HG03442 (cell line): Measurements from ENCODE around the gene SLC26A8.
"Not testable (repeated sequence)": the region's sequence is repeated elsewhere in the genome, so short reads cannot be mapped to it uniquely, and the experiment has no call there.

Source experiments
- ATAC-seq: cut with Tn5 transposase; IDR thresholded peaks from one replicate; pipeline ENCODE4 v1.9.1; 2021; ENCODE audit warnings: mild to moderate bottlenecking, moderate library complexity; ENCODE audit not compliant: unreplicated experiment

The SLC26A8 gene

DNA sequence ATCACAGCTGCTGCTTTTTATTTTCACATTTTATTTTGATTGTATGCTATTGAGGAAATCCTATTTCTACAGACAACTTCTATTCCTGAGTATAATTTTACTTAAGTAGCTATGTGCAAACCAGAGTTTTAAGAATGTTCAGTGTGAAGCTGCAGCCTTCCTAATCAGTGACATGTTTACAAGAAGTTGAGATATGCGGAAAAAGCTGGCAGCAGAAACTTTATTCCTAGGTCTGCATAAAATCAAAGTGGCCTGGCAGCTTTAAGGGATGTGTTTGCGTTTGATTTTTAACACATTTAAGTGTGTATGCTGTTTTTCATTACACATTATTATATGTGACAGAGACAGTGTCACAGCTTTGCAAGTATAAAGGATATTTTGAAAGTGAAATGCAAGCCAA lies 29.4 kb upstream of the SLC26A8 start:
- ATAC-seq = no peak

DNA sequence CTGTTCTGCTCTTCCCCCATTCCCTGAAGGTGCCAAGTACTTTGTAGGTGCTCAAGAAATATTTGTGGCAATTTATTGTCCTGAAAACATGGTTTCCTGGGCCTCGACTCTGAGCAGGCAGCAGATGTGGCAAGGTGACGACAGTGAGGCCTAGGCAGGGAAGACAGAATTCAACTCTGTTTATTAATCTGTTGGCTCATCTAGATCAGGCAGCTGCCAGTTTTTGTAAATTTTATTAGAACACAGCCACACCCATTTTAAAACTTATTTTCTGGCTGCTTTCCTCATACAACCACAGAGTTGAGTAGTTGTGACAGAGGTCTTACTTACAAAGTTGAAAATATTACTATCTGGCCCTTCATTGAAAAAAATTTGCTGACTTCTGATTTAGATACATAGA lies 27.7 kb upstream of the SLC26A8 start:
- no peak for ATAC-seq

DNA sequence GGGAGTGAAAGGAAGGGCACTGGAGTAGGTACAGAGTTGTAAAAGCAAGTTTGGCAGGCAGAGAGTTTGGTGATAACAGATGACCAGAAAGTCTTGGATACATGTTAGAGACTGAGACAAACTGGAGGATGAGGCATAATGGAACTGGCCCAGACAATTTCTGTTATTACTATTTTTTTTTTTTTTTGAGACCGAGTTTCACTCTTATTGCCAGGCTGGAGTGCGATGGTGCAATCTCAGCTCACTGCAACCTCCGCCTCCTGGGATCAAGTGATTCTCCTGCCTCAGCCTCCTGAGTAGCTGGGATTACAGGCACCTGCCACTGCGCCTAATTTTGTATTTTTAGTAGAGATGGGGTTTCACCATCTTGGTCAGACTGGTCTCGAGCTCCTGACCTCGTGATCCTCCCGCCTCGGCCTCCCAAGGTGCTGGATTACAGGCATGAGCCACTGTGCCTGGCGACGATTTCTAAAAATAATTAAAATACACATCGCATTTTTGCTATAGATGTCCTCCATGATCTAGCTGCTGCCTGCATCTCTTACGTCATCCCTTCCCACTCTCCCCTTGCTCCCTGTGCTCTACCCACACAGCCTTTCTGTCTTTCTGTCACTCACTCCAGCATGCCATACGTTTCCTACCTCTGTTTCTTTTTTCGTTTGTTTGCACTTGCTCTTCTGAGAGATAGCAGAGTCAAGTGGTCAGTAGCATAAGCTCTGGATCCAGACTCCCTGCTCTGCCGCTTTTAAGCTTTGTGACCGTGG lies 26.7 kb upstream of the SLC26A8 start:
- no peak for ATAC-seq

DNA sequence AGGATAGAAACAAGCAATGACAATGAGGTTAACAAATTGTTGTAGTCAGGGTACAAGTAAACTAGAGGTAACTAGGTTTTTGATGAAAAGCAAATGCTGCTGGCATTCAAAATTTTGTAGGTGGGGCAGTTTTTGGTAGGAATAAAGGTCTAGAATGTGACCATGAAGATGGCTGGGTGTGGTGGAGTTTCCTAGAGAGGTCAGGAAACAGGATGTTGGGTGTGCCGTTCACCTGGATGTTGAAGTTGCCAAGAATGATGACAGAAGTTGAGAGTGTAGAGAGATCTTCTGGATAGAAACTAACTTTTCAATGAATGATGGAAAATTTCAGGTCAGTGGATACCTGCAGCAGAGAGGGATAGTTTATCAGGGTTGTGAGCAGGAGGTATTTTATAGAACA lies 25.9 kb upstream of the SLC26A8 start:
- no peak for ATAC-seq

DNA sequence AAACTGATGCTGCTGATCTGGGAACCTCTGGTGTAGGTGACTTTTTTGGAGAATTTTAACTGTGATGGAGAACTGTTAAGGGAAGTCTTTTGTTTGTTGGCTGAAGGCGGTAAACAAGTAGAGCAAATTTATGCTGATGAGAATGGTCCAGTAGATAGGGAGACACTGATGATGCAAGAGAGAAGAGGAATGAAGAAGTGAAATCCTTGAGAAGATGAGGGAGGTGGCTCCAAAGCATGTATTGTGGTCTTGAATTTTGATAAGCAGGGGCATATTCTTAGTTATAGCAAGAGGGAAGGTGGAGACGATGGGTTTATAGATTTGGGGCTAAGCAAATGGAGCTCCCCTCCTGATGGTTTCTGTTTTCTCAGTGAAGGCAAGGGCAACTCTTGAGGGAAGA lies 25.1 kb upstream of the SLC26A8 start:
- no peak for ATAC-seq

DNA sequence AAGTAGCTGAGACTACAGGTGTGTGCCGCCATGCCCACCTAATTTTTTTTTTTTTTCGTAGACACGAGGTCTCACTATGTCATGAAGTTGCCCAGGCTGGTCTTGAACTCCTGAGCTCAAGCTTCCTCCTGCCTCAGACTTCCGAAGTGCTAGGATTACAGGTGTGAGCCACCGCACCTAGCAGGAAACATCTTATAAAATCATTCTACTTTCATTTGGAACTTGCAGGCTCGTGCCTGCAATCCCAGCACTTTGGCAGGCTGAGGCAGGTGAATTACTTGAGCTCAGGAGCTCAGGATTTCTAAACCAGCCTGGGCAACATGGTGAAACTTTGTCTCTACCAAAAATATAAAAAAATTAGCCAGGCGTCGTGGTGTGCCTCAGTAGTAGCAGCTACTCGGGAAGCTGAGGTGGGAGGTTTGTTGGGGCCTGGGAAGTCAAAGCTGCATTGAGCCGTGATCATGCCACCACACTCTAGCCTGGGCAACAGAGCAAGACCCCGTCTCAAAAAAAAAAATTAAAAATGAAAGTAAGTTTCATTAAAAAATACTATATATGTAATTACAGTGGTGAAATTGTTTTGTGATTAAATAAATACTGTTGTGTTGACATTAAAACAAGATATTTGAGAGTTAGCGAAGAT lies 18.3 kb upstream of the SLC26A8 start:
- ATAC-seq = no peak

DNA sequence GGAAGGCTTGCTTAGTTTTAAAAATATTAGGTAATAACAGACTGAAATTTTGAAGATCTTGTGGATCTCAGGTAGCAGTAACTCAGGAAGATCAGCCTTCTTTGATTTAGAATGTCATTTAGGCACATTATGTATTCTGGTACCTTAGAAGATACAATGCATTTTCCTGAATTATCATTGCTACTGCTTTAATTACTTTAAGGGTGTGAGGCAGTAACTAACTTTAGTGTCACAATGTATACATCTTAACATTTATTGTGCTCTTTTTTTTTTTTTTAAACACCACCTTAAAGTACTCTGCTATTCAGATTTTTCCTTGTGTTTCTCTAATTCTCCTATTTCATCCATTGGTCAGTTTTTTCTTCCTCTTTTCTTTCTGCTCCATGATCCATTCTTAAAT lies 16.5 kb upstream of the SLC26A8 start:
- ATAC-seq = no peak

DNA sequence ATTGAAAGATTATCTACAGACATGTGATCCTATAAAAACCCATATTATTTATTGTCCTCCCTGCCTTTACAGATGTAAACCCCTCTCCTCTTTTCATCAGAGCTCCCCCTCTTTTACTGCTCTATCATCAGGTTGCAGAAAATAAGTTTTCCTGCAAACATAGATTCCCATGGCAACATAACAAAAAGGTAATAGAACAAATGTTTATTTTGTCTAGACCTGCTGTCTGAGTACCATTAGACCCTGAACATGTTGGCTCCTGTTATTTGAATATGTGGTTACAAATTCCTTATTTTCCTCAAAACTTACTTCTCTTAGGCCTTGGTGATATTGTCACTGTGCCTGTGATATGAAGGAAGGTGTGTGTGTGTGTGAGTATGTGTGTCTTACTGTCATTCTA lies 14.7 kb upstream of the SLC26A8 start:
- no peak for ATAC-seq

DNA sequence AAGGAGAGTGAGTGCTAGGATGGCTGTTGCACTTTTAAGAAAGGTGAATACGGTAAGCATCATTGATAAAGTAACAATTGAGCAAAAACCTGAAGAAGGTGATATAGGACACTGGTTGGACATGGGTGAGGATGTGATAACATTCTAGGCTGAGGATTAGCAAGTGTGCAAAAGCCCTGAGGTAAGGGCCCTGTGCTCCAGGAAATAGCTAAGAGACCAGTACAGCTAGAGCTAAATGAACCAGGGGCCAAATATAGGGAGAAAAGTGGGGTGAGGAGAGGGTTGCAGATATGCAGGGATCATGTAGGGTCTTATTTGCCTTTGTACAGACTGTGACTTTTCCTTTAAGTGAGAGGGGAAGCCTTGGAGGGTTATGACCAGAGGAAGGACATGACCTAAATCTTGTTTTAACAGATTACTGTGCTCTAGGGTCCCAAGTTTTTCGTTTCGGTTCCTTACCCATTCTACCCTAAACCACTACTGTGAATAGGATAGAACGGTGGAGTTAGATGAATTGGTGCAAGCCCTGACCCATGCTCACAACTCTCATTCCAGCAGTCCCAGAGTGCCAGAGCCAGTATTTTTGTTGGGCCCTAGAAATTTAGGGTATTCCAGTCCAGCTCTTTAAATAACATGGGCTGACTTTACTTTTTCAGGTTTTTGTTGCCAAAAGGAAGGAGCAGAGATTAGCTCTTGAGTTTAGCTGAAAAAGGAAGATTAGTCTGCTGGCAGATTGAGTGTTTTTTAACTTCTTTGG lies 13.9 kb upstream of the SLC26A8 start:
- no peak for ATAC-seq

DNA sequence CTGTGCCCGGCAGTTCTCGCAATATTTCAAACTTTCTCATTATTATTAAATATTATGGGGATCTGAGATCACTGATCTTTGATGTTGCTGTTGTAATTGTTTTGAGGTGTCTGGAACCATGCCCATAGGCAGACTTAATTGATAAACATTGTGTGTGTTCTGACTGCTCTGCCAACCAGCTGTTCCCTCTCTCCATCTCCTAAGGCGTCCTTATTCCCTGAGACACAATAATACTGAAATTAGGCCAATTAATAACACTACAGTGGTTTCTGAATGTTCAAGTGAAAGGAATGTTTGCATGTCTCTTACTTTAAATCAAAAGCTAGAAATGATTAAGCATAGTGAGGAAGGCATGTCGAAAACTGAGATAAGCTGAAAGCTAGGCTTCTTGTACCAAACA lies 10.8 kb upstream of the SLC26A8 start:
- ATAC-seq = no peak

DNA sequence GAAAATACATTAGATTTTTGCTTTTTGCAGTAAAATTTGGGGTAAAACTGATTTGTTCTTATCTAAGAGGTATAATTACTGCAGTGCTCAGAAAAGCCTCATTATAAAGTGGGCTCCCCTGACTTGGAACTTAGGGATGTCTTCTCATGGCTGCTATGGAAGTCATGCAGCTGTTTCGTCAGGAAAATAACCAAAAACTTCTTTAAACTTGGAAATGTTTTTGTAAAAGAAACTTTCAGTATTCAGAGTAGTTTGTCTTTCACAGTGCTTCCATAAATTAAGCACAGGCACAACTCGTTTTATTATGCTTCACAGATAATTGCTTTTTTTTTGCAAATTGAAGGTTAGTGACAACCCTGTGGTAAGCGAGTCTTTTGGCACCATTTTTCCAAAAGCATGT lies 10.0 kb upstream of the SLC26A8 start:
- no peak for ATAC-seq

DNA sequence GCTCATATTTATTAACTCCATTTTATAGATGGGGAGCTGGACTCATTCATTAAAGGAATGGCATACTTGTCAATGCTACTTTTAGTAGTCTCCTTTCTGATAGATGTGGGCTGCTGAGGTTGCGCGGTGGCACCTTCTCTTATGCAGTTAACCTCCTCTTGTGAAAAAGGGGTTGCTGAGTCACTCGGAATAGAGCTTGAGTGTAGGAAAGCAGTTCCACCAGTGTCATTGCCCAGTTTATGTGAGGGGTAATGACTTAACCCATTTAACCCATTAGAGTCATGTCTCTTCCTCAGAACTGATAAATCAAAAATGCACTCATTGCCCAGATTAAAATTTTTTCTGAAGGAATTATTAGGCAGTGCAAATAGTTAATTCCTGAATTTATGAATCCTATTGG lies 9.5 kb upstream of the SLC26A8 start:
- no peak for ATAC-seq

DNA sequence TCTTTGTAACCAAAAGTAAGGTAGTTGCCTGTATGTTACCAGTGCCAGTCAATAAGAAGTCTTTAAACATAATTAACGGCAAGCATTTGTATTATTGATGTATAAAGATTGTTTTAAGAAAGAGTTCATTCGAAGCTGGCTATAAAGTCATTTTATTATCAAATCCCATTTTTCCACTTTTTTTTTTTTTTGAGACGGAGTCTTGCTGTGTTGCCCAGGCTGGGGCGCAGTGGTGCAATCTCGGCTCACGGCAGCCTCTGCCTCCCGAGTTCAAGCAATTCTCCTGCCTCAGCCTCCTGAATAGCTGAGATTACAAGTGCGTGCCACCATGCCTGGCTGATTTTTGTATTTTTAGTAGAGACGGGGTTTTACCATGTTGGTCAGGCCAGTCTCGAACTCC lies 8.7 kb upstream of the SLC26A8 start:
- ATAC-seq = not testable (repeated sequence)

DNA sequence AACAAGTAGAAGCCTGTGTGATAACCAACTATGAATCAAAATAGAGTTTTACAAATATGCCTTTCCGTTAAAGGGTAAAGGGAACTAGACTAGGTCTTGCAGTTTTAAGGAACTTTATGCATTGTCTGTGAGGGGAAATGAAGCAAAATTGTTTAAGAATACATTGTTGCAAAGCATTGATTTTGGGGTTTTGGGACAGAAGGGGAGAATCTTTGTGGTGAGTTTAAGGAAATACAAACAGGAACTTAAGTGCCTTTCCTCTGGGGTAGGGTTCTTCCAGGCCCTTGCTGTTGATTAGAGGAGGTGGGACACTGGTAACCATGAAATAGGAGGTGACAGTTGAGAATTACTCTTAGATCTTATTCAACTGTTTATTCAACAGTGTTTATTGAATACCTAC lies 7.8 kb upstream of the SLC26A8 start:
- no peak for ATAC-seq

DNA sequence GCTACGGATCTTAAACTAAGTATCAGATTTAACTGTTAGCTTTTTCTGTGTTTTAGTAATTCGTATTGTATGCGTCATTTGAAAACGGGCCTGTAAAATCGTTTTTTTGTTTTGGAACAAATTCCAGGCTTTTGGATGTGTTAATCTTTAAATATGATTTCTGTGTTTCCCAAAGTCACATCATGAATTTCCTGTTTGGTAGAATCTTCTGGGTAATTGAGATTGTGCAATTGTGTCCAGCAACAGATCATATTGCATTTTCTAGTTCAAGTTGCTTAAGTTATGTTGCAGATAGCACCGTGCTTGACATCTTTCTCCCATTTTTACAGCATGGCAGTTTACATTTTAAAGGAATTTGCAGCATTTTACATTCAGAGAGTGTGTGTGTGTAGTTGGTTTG lies 5.0 kb upstream of the SLC26A8 start:
- ATAC-seq = no peak

DNA sequence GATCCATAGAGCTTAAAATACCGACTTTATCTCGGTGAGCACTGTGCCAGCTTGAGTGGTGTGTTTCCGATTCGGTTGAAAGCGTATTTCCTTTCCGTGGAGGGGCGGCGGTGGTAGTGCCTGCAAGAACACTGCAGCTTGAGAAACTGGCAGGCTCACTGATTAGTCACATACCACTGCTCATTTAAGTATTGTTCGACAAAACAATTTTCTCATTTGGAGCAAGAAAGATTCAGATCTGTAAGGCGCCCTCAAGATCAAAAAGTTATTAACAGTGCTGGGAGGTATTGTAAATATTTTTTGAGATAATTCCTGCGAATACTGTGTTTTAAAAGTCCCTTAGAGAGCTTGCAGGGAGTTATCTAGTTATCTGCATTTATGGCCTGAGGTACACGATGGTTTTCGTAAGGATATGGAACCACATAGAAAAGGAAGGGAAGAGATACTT lies 4.5 kb upstream of the SLC26A8 start:
- no peak for ATAC-seq

DNA sequence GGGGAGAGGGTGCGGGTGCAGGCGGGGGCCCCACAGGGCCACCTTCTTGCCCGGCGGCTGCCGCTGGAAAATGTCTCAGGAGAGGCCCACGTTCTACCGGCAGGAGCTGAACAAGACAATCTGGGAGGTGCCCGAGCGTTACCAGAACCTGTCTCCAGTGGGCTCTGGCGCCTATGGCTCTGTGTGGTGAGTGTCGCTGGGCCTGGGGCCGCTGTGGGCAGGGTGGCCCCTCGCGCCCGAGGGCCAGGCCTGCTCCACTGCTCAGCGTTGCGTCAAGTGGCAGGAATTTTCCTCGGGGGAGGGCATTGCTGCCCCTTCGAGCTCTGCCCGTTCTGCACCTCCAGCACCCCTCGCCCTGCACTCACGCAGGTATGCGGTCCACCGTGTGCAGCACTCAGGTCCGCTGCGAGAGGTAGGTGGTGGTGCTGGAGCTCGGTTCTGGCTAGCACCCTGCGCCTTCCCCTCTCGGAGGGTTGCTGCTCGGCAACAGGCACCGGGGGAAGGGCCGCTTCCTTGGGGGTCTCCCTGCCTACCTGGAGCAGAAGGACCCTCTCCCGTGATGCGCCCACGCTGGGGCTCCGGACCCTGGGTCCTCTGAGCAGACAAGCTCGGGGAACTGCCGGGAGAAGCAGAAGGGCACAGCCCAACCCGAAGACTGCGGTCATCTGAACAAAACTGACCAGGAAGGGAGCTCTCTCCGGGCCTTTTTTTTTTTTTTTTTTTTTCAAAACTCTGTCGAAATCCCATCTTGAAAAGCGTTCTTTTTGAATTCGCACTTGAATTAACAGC lies 3.8 kb upstream of the SLC26A8 start:
- peak; percentile 15 for ATAC-seq

DNA sequence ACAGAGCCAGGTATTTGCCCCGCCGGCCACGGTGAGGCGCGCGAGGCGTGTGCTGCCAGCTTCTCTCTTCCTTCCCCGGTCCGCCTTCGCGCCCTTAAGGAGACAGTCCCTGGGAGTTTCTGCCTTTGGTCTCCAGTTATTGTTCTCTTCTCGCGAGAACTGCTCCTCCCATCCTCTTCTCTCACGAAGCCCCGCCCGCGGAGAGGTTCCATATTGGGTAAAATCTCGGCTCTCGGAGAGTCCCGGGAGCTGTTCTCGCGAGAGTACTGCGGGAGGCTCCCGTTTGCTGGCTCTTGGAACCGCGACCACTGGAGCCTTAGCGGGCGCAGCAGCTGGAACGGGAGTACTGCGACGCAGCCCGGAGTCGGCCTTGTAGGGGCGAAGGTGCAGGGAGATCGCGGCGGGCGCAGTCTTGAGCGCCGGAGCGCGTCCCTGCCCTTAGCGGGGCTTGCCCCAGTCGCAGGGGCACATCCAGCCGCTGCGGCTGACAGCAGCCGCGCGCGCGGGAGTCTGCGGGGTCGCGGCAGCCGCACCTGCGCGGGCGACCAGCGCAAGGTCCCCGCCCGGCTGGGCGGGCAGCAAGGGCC lies 3.2 kb upstream of the SLC26A8 start, which contains the start of gene MAPK14:
MAPK14 (plus strand) TSS at position 308 of the 587 bp plus-strand sequence. CDS start 350 bp downstream, outside the sequence.
- ATAC-seq = peak; percentile 86

DNA sequence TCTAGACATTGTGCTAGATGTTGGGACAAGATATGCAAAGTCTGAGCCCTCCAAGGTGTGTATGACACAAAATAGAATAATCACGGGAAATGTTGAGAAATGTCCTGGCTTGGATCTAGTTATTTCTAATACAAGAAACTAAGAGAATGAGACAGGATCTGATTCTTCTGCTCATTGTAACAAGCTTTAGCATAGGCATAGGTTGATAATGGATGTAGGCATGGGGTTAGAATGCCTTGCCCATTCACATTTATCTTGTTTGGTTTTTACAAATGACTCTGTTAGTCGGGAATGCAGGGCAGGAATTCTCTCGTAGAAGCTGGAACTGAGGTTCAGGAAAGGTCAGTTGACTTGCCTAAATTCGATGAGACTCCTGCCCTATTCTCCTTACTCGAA lies 1.5 kb upstream of the SLC26A8 start:
- ATAC-seq = no peak

DNA sequence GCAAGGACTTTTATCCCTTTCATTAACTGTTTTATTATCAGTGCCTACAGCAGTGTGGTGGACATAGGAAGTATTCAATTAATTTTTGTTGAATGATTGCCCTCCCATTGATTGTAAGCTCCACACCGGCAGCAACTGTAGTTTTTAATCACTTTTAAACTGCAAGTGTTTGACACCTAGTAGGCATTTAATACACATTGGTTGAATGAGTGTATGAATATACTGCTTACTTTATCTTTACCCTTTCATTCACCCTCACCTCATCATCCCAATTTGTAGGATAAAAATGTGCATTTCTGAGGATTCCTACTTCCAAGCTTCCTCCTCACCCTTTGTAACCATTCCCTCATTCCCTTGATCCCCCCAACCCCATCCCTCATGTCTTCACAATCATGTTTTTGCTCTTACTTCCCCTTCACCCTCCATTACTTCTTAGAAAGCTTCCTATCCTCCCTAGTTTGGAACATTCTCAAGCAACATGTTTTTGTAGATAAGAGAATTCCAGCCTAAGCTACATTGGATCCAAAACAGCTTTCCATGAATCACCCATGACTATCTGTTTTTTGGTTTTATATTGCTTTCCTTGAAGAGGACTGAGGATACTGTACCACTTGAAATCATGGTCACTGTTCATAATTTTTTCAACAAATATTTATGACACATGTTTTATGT lies 955 bp upstream of the SLC26A8 start:
- no peak for ATAC-seq
